K562 (cell line): ENCODE results near the gene ARMH3. TPM values are rescaled to one million over a fixed set of nuclear protein-coding genes. Genes with fewer than 3 reads are reported as not detected.

ENCODE experiments used
- AFF4 ChIP-seq: sonication (generic); formaldehyde crosslinking; IDR thresholded peaks from 2 replicates; pipeline ENCODE4 v1.8.0; 2023; ENCODE audit warnings: mild to moderate bottlenecking, missing genetic modification reagents
- CBFA2T2 ChIP-seq: fragments of 450-650 bp; conservative IDR thresholded peaks from 2 replicates; pipeline ENCODE4 v1.6.1; 2017; ENCODE audit warnings: mild to moderate bottlenecking
- DLX4 ChIP-seq: fragments of 250-450 bp; sonication (Bioruptor Pico); IDR thresholded peaks from 2 replicates; pipeline ENCODE4 v1.6.1; 2021; ENCODE audit warnings: mild to moderate bottlenecking
- EZH2 ChIP-seq: IDR thresholded peaks from 2 replicates; pipeline ENCODE4 v1.6.1; 2012; ENCODE audit warnings: low read depth, mild to moderate bottlenecking, inconsistent platforms, low read length, borderline replicate concordance
- FOXK1 ChIP-seq: sonication (generic); formaldehyde crosslinking; IDR thresholded peaks from 2 replicates; pipeline ENCODE4 v1.8.0; 2022; ENCODE audit warnings: missing genetic modification reagents, mild to moderate bottlenecking, borderline replicate concordance
- HNRNPL ChIP-seq: fragments of 200-400 bp; formaldehyde crosslinking; IDR thresholded peaks from 2 replicates; pipeline ENCODE4 v1.6.1; 2017; ENCODE audit warnings: low read depth, mild to moderate bottlenecking, low read length
- MTF1 ChIP-seq: fragments of 250-450 bp; sonication (Bioruptor Pico); IDR thresholded peaks from 2 replicates; pipeline ENCODE4 v1.9.0; 2021; ENCODE audit warnings: moderate library complexity, mild to moderate bottlenecking, inconsistent platforms, borderline replicate concordance
- SRSF3 ChIP-seq: fragments of 200-400 bp; formaldehyde crosslinking; IDR thresholded peaks from 2 replicates; pipeline ENCODE4 v1.6.1; 2016; ENCODE audit warnings: mild to moderate bottlenecking, low read length, moderate library complexity; ENCODE audit not compliant: insufficient read depth
- ZFX ChIP-seq: sonication (generic); formaldehyde crosslinking; IDR thresholded peaks from 2 replicates; pipeline ENCODE4 v1.8.0; 2022; ENCODE audit warnings: mild to moderate bottlenecking, missing genetic modification reagents, moderate library complexity
- ZNF121 ChIP-seq: sonication (generic); formaldehyde crosslinking; conservative IDR thresholded peaks from 2 replicates; pipeline ENCODE4 v1.8.0; 2022; ENCODE audit warnings: missing genetic modification reagents
- ZNF384 ChIP-seq: IDR thresholded peaks from 2 replicates; pipeline ENCODE4 v1.6.1; 2012; ENCODE audit warnings: low read depth, low read length, improper control_type of control experiment
- ZNF407 ChIP-seq: fragments of 450-650 bp; IDR thresholded peaks from 2 replicates; pipeline ENCODE4 v1.6.1; 2016; ENCODE audit warnings: low read depth
- ZNF445 ChIP-seq: fragments of 250-450 bp; sonication (Bioruptor Pico); IDR thresholded peaks from 2 replicates; pipeline ENCODE4 v1.4.0; 2020; ENCODE audit warnings: low read depth, mild to moderate bottlenecking, moderate library complexity
- ZNF511 ChIP-seq: sonication (generic); formaldehyde crosslinking; IDR thresholded peaks from 2 replicates; pipeline ENCODE4 v1.8.0; 2022; ENCODE audit warnings: mild to moderate bottlenecking, missing genetic modification reagents
- polyA plus RNA-seq, 8 experiments: library from polyadenylated mRNA; depleted of rRNA in 4 of 8; stranded (reverse) in 5 of 8; unstranded in 3 of 8; fragments of >200 nt; fragmentation: Nextera tagmentation in 2 of 8; fragmentation: Illumina TruSeq in 1 of 8; extraction: Ambion mirVana in 2 of 8; extraction: Trizol in 1 of 8; gene quantifications; 2 replicates each; pipeline versions ENCODE4 v1.2.1 to v1.2.3, GENCODE V29; 2011 to 2014; ENCODE audit warnings: inconsistent platforms in 1 of 8, missing spikeins in 1 of 8
- total RNA-seq, 7 experiments: library from RNA; depleted of rRNA in 6 of 7; stranded (reverse); fragments of >200 nt in 6 of 7; fragmentation: Illumina TruSeq in 2 of 7; extraction: Trizol in 2 of 7; gene quantifications; 2 replicates each; pipeline versions ENCODE4 v1.2.1 to v1.2.3, GENCODE V29; 2011 to 2021; ENCODE audit warnings: low replicate concordance in 1 of 7

ARMH3 gene
- total and polyA plus RNA-seq, 9 of the 15 experiments (the other 6 are each of a cell fraction or from before 2014, with no cell fraction given), result 0.29 to 0.73 TPM; not detected in 7

GRCh38 chr10:101818872-101819633 lies 236.9 kb downstream of the ARMH3 start (continued):
- TF ChIP-seq ZNF511 (CRISPR knock-in tag) (no peak), CBFA2T2 (no peak), DLX4 (CRISPR knock-in tag) (no peak), ZFX (CRISPR knock-in tag) (peak; percentile 33; the same call in 1 of the 2 replicates), ZNF445 (CRISPR knock-in tag) (no peak), ZNF384 (peak; percentile 59; the same call in 1 of the 2 replicates), SRSF3 (no peak), HNRNPL (no peak), ZNF407 (no peak), EZH2 (no peak), FOXK1 (CRISPR knock-in tag) (0 out of 2 replicates have a peak, but pooled peaks have one; percentile 0), AFF4 (CRISPR knock-in tag) (no peak), ZNF121 (no peak), MTF1 (CRISPR knock-in tag) (no peak)
